Measurements from ENCODE around the gene CPNE7. TPM values are rescaled to one million over a fixed set of nuclear protein-coding genes. Genes with fewer than 3 reads are reported as not detected.

CPNE7 gene
- total and polyA plus RNA-seq, 2 of the 8 experiments (the other 6 are each of a cell fraction or from before 2014, with no cell fraction given): 10.0 to 23.7 TPM

DNA sequence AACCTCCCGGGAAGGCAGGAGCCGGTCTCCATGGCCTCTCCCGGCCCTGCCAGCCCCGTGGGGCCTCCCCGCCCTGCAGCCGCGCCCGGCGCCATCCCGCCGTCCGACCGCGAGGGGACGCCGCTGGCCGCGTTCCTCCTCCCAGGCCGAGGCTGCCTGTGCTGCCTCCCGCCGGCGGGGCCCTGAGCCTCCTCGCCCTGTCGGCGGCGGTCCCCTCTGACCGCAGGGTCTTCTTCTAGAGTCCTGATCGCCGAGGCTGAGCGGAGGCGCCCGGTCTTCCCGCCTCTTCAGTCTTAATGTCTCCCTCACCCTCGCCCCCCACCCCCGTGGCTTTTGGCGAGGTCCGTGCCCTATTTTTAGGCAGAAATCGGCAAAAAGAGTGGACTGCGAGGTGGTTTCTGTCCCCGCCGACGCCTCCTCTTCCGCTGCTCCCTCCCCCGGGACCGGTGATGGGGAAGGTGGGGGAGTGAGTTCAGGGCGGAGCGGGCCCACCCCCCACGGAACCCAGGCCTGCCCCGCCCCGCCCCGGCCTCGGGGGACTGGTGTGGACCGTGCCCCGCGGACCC is 794 bp upstream of the CPNE7 start (continued):
- TF ChIP-seq SAP30 (IDR thresholded peaks at IDR 0.05; ENCODE audit: insufficient read depth, insufficient replicate concordance, low read length) (no peak), CBX5 (IDR thresholded peaks at IDR 0.05; ENCODE audit: low read depth, low read length) (no peak), RNF2 (IDR thresholded peaks at IDR 0.05; ENCODE audit: borderline replicate concordance, low read depth, low read length, missing control alignments, poor library complexity, severe bottlenecking) (peak; percentile 49), SIX5 (IDR thresholded peaks at IDR 0.05; ENCODE audit: low read depth, low read length) (no peak), TEAD4 (IDR thresholded peaks at IDR 0.05; ENCODE audit: low read depth, low read length) (0 out of 2 replicates have a peak, but pooled peaks have one; percentile 42), TBP (IDR thresholded peaks at IDR 0.05; ENCODE audit: low read depth, low read length) (peak; percentile 28; the same call in 1 of the 2 replicates), MAFK (IDR thresholded peaks at IDR 0.05; ENCODE audit: low read depth, low read length) (no peak), ZNF274 (IDR thresholded peaks at IDR 0.05; ENCODE audit: borderline replicate concordance, extremely low read depth, low read length) (no peak), TAF7 (optimal IDR thresholded peaks at IDR 0.05; ENCODE audit: borderline replicate concordance, low read depth, low read length) (peak; percentile 29), CTBP2 (IDR thresholded peaks at IDR 0.05; ENCODE audit: borderline replicate concordance, insufficient read depth, insufficient read length, low read length) (no peak), CEBPB (IDR thresholded peaks at IDR 0.05; ENCODE audit: low read depth, low read length) (no peak)
- TF ChIP-seq, protein P1, sequence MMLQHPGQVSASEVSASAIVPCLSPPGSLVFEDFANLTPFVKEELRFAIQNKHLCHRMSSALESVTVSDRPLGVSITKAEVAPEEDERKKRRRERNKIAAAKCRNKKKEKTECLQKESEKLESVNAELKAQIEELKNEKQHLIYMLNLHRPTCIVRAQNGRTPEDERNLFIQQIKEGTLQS (IDR thresholded peaks at IDR 0.05; ENCODE audit: insufficient read depth, low read depth, low read length): no peak

Measured in H1 (cell line).